GM21360 (cell line): ENCODE results near the gene NUBPL.
A peak's percentile ranks its signal among the peaks of the same experiment; 100 is the strongest.
"Not testable (repeated sequence)": the region's sequence is repeated elsewhere in the genome, so short reads cannot be mapped to it uniquely, and the experiment has no call there.

Experiments used
- ATAC-seq: cut with Tn5 transposase; IDR thresholded peaks from one replicate; pipeline ENCODE4 v1.9.1; 2021; ENCODE audit warnings: mild to moderate bottlenecking, moderate library complexity; ENCODE audit not compliant: unreplicated experiment

The NUBPL gene

GRCh38 chr14:31802838-31803237, 241.6 kb downstream of the NUBPL start:
- no peak for ATAC-seq

GRCh38 chr14:31806249-31806648, 245.0 kb downstream of the NUBPL start:
- ATAC-seq = no peak

GRCh38 chr14:31811693-31812628, 250.8 kb downstream of the NUBPL start:
- not testable (repeated sequence) for ATAC-seq

GRCh38 chr14:31813724-31814490, 252.7 kb downstream of the NUBPL start:
- ATAC-seq = not testable (repeated sequence)

GRCh38 chr14:31819281-31819680, 258.1 kb downstream of the NUBPL start:
- no peak for ATAC-seq

- no peak for ATAC-seq
These were observed 264.3 kb downstream of the NUBPL start for GRCh38 chr14:31825459-31825858.

GRCh38 chr14:31827325-31827724, 266.1 kb downstream of the NUBPL start:
- ATAC-seq = no peak

- ATAC-seq = no peak
These were observed 268.0 kb downstream of the NUBPL start for GRCh38 chr14:31828946-31829868.

- ATAC-seq = no peak
These were observed 273.4 kb downstream of the NUBPL start for GRCh38 chr14:31834616-31835015.

- no peak for ATAC-seq
These were observed 273.8 kb downstream of the NUBPL start for GRCh38 chr14:31835049-31835448.

- ATAC-seq = no peak
These were observed 275.8 kb downstream of the NUBPL start for GRCh38 chr14:31837031-31837430.

GRCh38 chr14:31842899-31843298, 281.7 kb downstream of the NUBPL start:
- ATAC-seq = no peak

GRCh38 chr14:31843361-31844091, 282.3 kb downstream of the NUBPL start:
- peak; percentile 67 for ATAC-seq

GRCh38 chr14:31854508-31855075, 293.4 kb downstream of the NUBPL start:
- ATAC-seq = no peak

GRCh38 chr14:31855262-31855661, 294.1 kb downstream of the NUBPL start:
- ATAC-seq = no peak

- not testable (repeated sequence) for ATAC-seq
These were observed 294.8 kb downstream of the NUBPL start for GRCh38 chr14:31856003-31856402.

- no peak for ATAC-seq
These were observed 297.7 kb downstream of the NUBPL start for GRCh38 chr14:31858868-31859267.

- ATAC-seq = no peak
These were observed 304.0 kb downstream of the NUBPL start for GRCh38 chr14:31864937-31865855.

GRCh38 chr14:31867570-31867969, 306.4 kb downstream of the NUBPL start:
- ATAC-seq = no peak
